PC-9 (cell line): Measurements from ENCODE around the gene IRF2.

Source experiments
- CTCF ChIP-seq: fragments of 200-600 bp; sonication (generic); conservative IDR thresholded peaks from 2 replicates; pipeline ENCODE4 v1.6.1; 2017; ENCODE audit warnings: mixed run types, antibody characterized with exemption, mild to moderate bottlenecking, moderate library complexity
- EZH2 ChIP-seq: fragments of 200-600 bp; sonication (generic); IDR thresholded peaks from 2 replicates; pipeline ENCODE4 v1.8.0; 2017; ENCODE audit warnings: antibody characterized with exemption, low read depth

DNA sequence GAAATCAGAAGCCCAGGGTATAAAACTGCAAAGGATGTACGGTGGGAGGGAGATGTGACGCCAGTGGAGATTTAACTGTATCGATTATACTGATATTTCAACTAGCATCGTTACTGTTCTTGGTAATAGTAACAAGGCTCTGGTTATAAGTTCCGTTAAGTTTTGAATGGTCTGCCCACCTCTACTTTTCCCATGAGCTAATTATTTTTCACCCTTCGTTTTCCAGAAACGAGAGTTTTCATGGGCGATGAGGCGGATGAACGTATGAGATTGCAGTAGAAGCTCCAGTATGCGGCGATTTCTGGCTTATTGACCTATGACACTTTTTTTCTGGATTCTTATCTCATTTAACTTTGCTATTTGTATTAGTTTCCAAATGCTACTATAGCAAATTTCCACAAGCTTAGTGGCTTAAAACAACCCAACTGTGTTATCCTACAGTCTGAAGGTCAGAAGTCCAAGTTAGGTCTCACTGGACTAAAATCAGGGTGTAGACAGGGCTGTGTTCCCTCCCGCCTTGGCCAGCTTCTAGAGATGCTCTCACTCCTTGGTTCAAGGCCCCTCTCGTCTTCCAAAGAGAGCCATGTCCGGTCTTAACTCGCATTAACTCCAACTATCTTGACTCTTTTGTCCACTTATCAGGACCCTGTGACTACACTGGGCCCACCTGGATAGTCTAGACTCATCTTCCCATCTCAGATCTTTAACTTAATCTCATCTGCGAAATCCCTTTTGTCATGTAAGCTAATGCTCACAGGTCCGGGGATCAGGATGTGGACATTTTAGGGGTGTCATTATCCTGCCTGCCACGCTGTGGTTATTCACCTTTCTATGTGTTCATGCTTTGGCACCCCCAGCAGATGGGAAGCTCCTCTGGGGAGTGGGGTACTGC is 122.5 kb downstream of the IRF2 start:
- TF ChIP-seq CTCF (no peak), EZH2 (no peak)
